Heart right ventricle (tissue), 16 donors: ENCODE results near the gene FTO. TPM values are rescaled to one million over a fixed set of nuclear protein-coding genes. Genes with fewer than 3 reads are reported as not detected.

Experiments used
- ATAC-seq, 8 donors: fragments of 200-7000 bp; cut with Tn5 transposase; one replicate each; pipeline ENCODE4 v1.9.1; 2020; ENCODE audit warnings: mild to moderate bottlenecking in 8 of 8, moderate library complexity in 8 of 8, moderate number of reproducible peaks in 1 of 8
- DNase-seq, 2 donors: peaks; one replicate each; pipeline ENCODE4 v3.0.0-alpha.2; 2020
- H3K27ac ChIP-seq, 10 donors: fragments of 200-600 bp; sonication (generic) in 2 of 10; one replicate each; pipeline versions ENCODE4 v1.5.0 to v1.8.0; 2020 to 2022; ENCODE audit warnings: mild to moderate bottlenecking in 3 of 10
- H3K27me3 ChIP-seq, 7 donors: fragments of 200-600 bp; one replicate each; pipeline ENCODE4 v1.8.0; 2021 to 2022; ENCODE audit warnings: mild to moderate bottlenecking in 2 of 7
- H3K36me3 ChIP-seq, 9 donors: fragments of 200-600 bp; sonication (generic) in 1 of 9; one replicate each; pipeline versions ENCODE4 v1.5.0 to v1.8.0; 2020 to 2022; ENCODE audit warnings: mild to moderate bottlenecking in 2 of 9
- H3K4me1 ChIP-seq, 9 donors: fragments of 200-600 bp; sonication (generic) in 1 of 9; one replicate each; pipeline versions ENCODE4 v1.5.0 to v1.8.0; 2020 to 2022; ENCODE audit warnings: mild to moderate bottlenecking in 4 of 9
- H3K4me3 ChIP-seq, 10 donors: fragments of 200-600 bp; sonication (generic) in 2 of 10; one replicate each; pipeline versions ENCODE4 v1.5.0 to v1.8.0; 2020 to 2022; ENCODE audit warnings: mild to moderate bottlenecking in 7 of 10, moderate library complexity in 2 of 10
- H3K9me3 ChIP-seq, 11 donors: fragments of 200-600 bp in 10 of 11; sonication (generic) in 2 of 11; one replicate each; pipeline versions ENCODE4 v1.5.0 to v1.8.0; 2013 to 2022; ENCODE audit warnings: mild to moderate bottlenecking in 2 of 11, control low read depth in 1 of 11, moderate library complexity in 1 of 11
- WGBS, 2 donors: extraction: QIAGEN DNeasy Blood & Tissue Kit; methylation state at CpG; one replicate each; pipeline ENCODE4 v1.1.7; 2013; ENCODE audit warnings: inconsistent platforms in 1 of 2; 5-methylcytosine and 5-hydroxymethylcytosine counted together
- intact Hi-C, 10 donors: fragments of 100-400 bp; cut with DNase I; formaldehyde crosslinking; loops; one replicate each; pipeline versions ENCODE4 v1.11.1 to v1.14.2; 2022
- polyA plus RNA-seq, 2 donors: library from polyadenylated mRNA; stranded (reverse); fragments of 200-250 nt; gene quantifications; one replicate each; pipeline ENCODE4 v1.2.3, GENCODE V29; 2013
- total RNA-seq, 10 donors: library from RNA; stranded (reverse); fragmentation: NEBNext Ultra II Directional in 3 of 10; extraction: Animal tissue kit (Norgen Biotek cat#: 25700) in 3 of 10; gene quantifications; one replicate each; pipeline versions ENCODE4 v1.2.1 to v1.2.4, GENCODE V29; 2021 to 2023
- TF ChIP-seq, protein P1 (sequence below), 9 donors: fragments of 200-600 bp; sonication (generic) in 2 of 9; IDR thresholded peaks; one replicate each; pipeline versions ENCODE4 v1.5.0 to v1.8.0; 2021 to 2022; ENCODE audit warnings: antibody characterized with exemption in 9 of 9, mild to moderate bottlenecking in 5 of 9, moderate library complexity in 1 of 9
- donor health status: Arrhythmogenic right ventricular cardiomyopathy.
- donor health status: ischemic (EF 13 %, LVEDD 7.1; RV severe dilation, severe dysfunction).
- donor health status: healthy with polysubstance abuse.
- donor health status: DM: no; HTN: yes; CAD: no.
- donor health status: DM: no; HTN: no; CAD: no.
- donor health status: ischemic (EF 25% LVEDD 6.9; RV normal size, moderate dysfunction).
- donor health status: ischemic (EF 25% LVEDD 5.7; RV mildly dilated, moderate dysfunction).
- donor health status: healthy.
- donor health status: DM: yes; HTN: yes; CAD: no.
- donor health status: Ischemic cardiomyopathy.
- donor health status: ischemic (EF 35%, LVEDD 5.7; RV mildly dilated, moderate dysfunction).
- donor health status: nonischemic (EF 11% LVEDD 7.7; RV severe dilation, severe dysfunction).
- donor health status: DM: yes; HTN: yes; CAD: no.
- donor health status: PGD.
- donor health status: ischemic (EF 29% LVEDD 5.4; RV normal size, mild dysfunction).
- donor health status: nonischemic (EF 23%, LVEDD 6.1; RV moderate dilation, normal function).

The FTO gene
- total and polyA plus RNA-seq, 12 donors = 8.5 to 103 (median 90.0) TPM

DNA sequence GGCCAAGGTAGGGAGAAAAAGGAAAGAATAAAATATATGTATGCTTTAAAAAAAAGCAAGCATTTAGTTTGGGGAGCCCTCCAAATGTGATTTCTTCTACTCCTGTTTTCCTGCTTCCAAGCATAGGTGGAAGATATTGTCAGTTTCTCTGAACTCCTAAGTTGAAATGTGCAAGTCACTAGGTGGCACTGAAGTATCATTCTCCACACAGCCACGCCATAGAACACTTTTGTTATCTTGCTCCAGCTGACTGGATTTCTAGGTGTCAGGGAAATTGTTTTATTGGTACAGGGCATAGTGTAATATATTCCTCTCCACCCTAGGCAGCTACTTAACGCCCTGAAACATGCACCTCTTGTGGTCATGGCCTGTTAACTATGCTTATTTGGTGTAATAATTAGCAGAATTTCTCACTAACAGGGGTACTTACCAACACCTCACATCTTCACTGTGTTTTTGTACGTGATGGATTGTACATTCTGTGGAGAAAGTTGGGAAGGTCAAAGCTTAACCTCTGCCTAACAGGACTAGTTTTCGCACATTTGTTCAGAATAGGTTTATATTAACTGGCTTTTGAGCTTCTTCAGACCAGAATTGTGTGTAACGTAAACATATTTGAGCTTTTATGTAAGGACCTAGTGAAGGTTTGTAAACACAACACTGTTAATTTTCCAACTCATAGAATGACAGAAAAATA is 69.3 kb downstream of the FTO start:
- TF ChIP-seq, protein P1, sequence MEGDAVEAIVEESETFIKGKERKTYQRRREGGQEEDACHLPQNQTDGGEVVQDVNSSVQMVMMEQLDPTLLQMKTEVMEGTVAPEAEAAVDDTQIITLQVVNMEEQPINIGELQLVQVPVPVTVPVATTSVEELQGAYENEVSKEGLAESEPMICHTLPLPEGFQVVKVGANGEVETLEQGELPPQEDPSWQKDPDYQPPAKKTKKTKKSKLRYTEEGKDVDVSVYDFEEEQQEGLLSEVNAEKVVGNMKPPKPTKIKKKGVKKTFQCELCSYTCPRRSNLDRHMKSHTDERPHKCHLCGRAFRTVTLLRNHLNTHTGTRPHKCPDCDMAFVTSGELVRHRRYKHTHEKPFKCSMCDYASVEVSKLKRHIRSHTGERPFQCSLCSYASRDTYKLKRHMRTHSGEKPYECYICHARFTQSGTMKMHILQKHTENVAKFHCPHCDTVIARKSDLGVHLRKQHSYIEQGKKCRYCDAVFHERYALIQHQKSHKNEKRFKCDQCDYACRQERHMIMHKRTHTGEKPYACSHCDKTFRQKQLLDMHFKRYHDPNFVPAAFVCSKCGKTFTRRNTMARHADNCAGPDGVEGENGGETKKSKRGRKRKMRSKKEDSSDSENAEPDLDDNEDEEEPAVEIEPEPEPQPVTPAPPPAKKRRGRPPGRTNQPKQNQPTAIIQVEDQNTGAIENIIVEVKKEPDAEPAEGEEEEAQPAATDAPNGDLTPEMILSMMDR (IDR thresholded peaks at IDR 0.05) = peak; percentile 23 to 75 (median 58)
- Histone ChIP-seq H3K27me3 (no peaks in the 10 kb centered on the region), H3K9me3 (no peaks in the 10 kb centered on the region), H3K27ac (peak overlapping the region in 9 of 10 donors; percentile 9 to 68 (median 51)), H3K36me3 (no peaks in the 10 kb centered on the region), H3K4me1 (peaks cover 2 to 94% (median 52%) of the 10 kb centered on the region in 9 donors), H3K4me3 (no peak overlapping the region)
- intact Hi-C loops = loop anchor here in 5 of 10 donors (2.0 to 10.0 kb wide), 7 partner anchors 494 to 1602 kb away; partner anchors contain the start of genes IRX5 (in 2 of the 5) and IRX3 (in 1 of the 5)
- 49 to 57% methylated on average over 5 of the region's 5 CpGs for WGBS, 2 donors
- peak; percentile 76 to 94 (median 90) for ATAC-seq
- peak in 1 of 2 donors; percentile 50 for DNase-seq

DNA sequence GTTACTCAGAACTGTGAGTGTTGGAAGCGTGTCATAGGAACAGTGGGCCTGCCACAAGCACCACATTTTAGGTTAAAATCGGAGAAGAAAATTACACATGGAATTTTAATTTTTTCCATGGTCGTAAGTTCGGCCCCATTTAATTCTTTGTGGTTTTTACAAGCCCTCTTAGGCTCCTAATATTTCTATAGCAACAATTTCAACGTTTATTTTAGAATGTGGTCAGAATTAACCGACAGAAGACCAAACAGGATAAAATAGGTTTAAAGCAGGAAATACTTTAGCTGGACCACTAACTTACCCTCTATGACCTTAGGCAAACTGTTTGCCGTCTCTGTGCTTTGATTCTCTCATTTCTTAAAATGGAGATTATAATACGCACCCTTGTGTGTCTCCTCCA is 69.9 kb downstream of the FTO start:
- 79 to 80% methylated on average over 8 of the region's 8 CpGs for WGBS, 2 donors
- ATAC-seq = no peak
- Histone ChIP-seq H3K9me3 (no peaks in the 10 kb centered on the region), H3K27ac (peak overlapping the region in 9 of 10 donors; percentile 9 to 68 (median 51)), H3K36me3 (no peaks in the 10 kb centered on the region), H3K4me3 (no peak overlapping the region), H3K4me1 (peaks cover 2 to 94% (median 52%) of the 10 kb centered on the region in 9 donors), H3K27me3 (no peaks in the 10 kb centered on the region)
- no peak for DNase-seq
- TF ChIP-seq, protein P1 (IDR thresholded peaks at IDR 0.05) = no peak
- intact Hi-C loops = loop anchor here in 5 of 10 donors (2.0 to 10.0 kb wide), 7 partner anchors 493 to 1601 kb away; partner anchors contain the start of genes IRX5 (in 2 of the 5) and IRX3 (in 1 of the 5)

DNA sequence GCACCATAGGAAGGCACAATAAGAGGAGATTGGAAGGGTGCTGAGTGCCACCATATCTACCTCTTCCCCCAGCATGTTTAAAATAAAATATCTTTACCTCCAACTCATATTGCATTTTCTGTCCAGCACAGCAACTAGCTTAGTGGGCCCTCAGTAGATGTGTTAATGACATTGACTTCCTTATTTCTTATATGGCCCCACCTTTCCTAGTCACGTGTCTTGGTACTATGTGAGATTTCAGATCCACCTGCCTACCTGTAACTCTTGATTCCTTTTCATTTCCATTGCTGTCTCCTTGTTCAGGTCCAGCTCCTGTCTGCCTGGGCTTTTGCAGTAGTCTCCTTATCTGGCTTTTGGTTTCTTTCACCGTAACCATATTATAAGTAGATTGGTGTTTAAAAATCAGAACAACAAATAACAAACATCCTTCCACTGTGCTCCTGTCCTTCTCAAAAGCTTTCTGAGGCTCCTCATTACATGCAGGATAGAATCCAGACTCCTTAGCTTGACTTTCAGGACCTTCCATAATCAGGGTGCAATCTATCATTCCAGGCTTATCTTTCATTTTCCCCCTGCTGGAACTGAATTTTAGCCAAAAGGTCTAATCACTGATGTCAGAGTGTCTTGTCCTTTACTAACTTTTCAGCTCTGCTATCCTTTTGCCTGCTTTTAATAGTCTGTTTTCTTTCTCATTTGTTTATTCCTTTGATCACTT is 71.3 kb downstream of the FTO start:
- Histone ChIP-seq H3K4me3 (no peak overlapping the region), H3K27ac (peak overlapping the region in 5 of 10 donors; percentile 25 to 45 (median 31)), H3K36me3 (no peaks in the 10 kb centered on the region), H3K4me1 (peaks cover 2 to 81% (median 46%) of the 10 kb centered on the region in 9 donors), H3K27me3 (no peaks in the 10 kb centered on the region), H3K9me3 (no peaks in the 10 kb centered on the region)
- WGBS, 2 donors = 75 to 80% methylated on average over 2 of the region's 2 CpGs
- ATAC-seq (no peak), DNase-seq (no peak)
- TF ChIP-seq, protein P1 (IDR thresholded peaks at IDR 0.05) = no peak
- intact Hi-C loops = loop anchor here in 4 of 10 donors (5.0 to 10.0 kb wide), 5 partner anchors 510 to 1612 kb away; partner anchors contain the start of genes IRX5 (in 2 of the 4) and IRX3 (in 1 of the 4)

DNA sequence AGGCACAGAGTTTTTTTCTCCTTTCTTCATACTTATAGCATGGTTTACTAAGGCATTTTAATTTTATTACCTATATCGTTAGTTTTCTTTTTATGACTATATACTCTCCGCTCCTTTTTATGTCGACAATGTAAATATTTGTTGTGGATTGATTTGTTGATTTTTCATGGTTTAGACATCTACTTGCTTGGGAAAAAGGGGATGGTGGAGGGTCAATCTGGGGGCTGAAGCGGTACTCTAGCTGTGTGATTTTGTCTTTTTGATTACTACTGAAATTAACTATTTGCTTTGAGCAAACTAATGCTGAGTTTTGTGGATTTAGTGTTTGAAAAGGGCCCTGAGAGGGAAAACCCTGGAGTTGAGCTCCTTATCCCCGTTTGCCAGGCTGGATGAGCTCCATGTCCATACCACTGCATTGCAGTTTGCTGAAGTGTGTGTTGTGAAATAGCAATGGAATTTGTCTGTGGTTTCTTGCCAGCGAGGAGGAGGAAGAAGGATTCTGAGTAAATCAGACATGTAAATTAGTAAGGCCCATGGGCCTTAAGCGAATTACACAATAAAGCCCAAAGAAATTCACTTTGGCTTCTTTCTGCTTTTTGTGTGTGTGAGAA is 72.0 kb downstream of the FTO start:
- Histone ChIP-seq H3K27ac (peak overlapping the region in 7 of 10 donors; percentile 18 to 56 (median 31)), H3K36me3 (no peaks in the 10 kb centered on the region), H3K4me1 (peaks cover 2 to 74% (median 42%) of the 10 kb centered on the region in 9 donors), H3K9me3 (no peaks in the 10 kb centered on the region), H3K4me3 (no peak overlapping the region), H3K27me3 (no peaks in the 10 kb centered on the region)
- ATAC-seq (peak in 7 of 8 donors; percentile 35 to 80 (median 51)), DNase-seq (peak; percentile 14 to 16)
- TF ChIP-seq, protein P1 (IDR thresholded peaks at IDR 0.05) = no peak
- 69 to 72% methylated on average over 7 of the region's 7 CpGs for WGBS, 2 donors
- intact Hi-C loops = loop anchor here in 4 of 10 donors (5.0 to 10.0 kb wide), 5 partner anchors 509 to 1611 kb away; partner anchors contain the start of genes IRX5 (in 2 of the 4) and IRX3 (in 1 of the 4)
